Caco-2 (cell line): ENCODE results near the gene IL17RB. TPM values are rescaled to one million over a fixed set of nuclear protein-coding genes. Genes with fewer than 3 reads are reported as not detected.

Experiments
- BruUV-seq: library from RNA; stranded (reverse); fragments of 400-500 nt; replicated peaks from 2 replicates; lab custom pipeline; 2021; lab: Mats Ljungman, UMichigan
- CTCF ChIA-PET: fragments of 300-600 bp; sonication (Branson Sonifier 250); formaldehyde crosslinking; loops from one replicate; lab custom pipeline; 2022; ENCODE audit warnings: antibody characterized with exemption; lab: Charles Lee
- POLR2A ChIA-PET: fragments of 300-600 bp; sonication (Branson Sonifier 250); formaldehyde crosslinking; loops from one replicate; lab custom pipeline; 2022; ENCODE audit warnings: antibody characterized with exemption; lab: Charles Lee
- DNase-seq, 2 experiments: peaks; one replicate each; pipeline versions ENCODE4 v3.0.0 to v3.0.0-alpha.2; 2020 to 2022
- H3K27me3 ChIP-seq: replicated peaks from 2 replicates; pipeline ENCODE4 v1.6.0; 2011; ENCODE audit warnings: low read length; ENCODE audit not compliant: control insufficient read depth, insufficient read depth
- H3K36me3 ChIP-seq: 2 replicates; pipeline ENCODE4 v1.5.1; 2011; ENCODE audit warnings: low read length; ENCODE audit not compliant: control insufficient read depth, insufficient read depth
- H3K4me1 ChIP-seq: fragments of 250-450 bp; sonication (Bioruptor Pico); 2 replicates; pipeline ENCODE4 v1.5.1; 2020; ENCODE audit warnings: mild to moderate bottlenecking
- H3K4me3 ChIP-seq: 2 replicates; pipeline ENCODE4 v1.5.1; 2011; ENCODE audit warnings: low read depth, mild to moderate bottlenecking, control low read depth, low read length
- H3K9me3 ChIP-seq: fragments of 250-450 bp; sonication (Bioruptor Pico); 2 replicates; pipeline ENCODE4 v1.5.1; 2020; ENCODE audit warnings: mild to moderate bottlenecking, moderate library complexity
- H3K27ac Mint-ChIP-seq: one replicate; pipeline ENCODE4 v1.8.0; 2022; ENCODE audit warnings: mixed read lengths; ENCODE audit not compliant: unreplicated experiment
- H3K27me3 Mint-ChIP-seq: one replicate; pipeline ENCODE4 v1.8.0; 2022; ENCODE audit warnings: mixed read lengths; ENCODE audit not compliant: insufficient read depth, unreplicated experiment
- H3K36me3 Mint-ChIP-seq: one replicate; pipeline ENCODE4 v1.8.0; 2022; ENCODE audit warnings: mild to moderate bottlenecking, mixed read lengths; ENCODE audit not compliant: insufficient read depth, unreplicated experiment
- H3K4me1 Mint-ChIP-seq: one replicate; pipeline ENCODE4 v1.8.0; 2022; ENCODE audit warnings: low read depth, mixed read lengths; ENCODE audit not compliant: unreplicated experiment
- H3K4me3 Mint-ChIP-seq: one replicate; pipeline ENCODE4 v1.8.0; 2022; ENCODE audit warnings: mild to moderate bottlenecking, moderate library complexity, mixed read lengths; ENCODE audit not compliant: unreplicated experiment
- H3K9me3 Mint-ChIP-seq: one replicate; pipeline ENCODE4 v1.8.0; 2022; ENCODE audit warnings: mixed read lengths; ENCODE audit not compliant: unreplicated experiment
- intact Hi-C: fragments of 100-400 bp; cut with micrococcal nuclease; formaldehyde crosslinking; loops from one replicate; pipeline ENCODE4 v1.10.0; 2022; ENCODE audit not compliant: unreplicated experiment
- total RNA-seq: library from RNA; stranded (reverse); gene quantifications from 2 replicates; pipeline ENCODE4 v1.2.3, GENCODE V29; 2022
- TF ChIP-seq, protein P1 (sequence below), 2 experiments: fragments of 200-600 bp in 1 of 2; IDR thresholded peaks; 1 replicate in 1 of 2; 2 replicates in 1 of 2; pipeline versions ENCODE4 v1.5.1 to v1.8.0; 2011 to 2022; ENCODE audit warnings: antibody characterized with exemption in 1 of 2, control low read depth in 1 of 2, inconsistent platforms in 1 of 2, low read depth in 1 of 2, low read length in 1 of 2, mild to moderate bottlenecking in 1 of 2, moderate library complexity in 1 of 2; ENCODE audit not compliant: insufficient read depth in 1 of 2, severe bottlenecking in 1 of 2, unreplicated experiment in 1 of 2

IL17RB gene
- total RNA-seq, 1 experiment from 2014 or later = 27.5 TPM

DNA sequence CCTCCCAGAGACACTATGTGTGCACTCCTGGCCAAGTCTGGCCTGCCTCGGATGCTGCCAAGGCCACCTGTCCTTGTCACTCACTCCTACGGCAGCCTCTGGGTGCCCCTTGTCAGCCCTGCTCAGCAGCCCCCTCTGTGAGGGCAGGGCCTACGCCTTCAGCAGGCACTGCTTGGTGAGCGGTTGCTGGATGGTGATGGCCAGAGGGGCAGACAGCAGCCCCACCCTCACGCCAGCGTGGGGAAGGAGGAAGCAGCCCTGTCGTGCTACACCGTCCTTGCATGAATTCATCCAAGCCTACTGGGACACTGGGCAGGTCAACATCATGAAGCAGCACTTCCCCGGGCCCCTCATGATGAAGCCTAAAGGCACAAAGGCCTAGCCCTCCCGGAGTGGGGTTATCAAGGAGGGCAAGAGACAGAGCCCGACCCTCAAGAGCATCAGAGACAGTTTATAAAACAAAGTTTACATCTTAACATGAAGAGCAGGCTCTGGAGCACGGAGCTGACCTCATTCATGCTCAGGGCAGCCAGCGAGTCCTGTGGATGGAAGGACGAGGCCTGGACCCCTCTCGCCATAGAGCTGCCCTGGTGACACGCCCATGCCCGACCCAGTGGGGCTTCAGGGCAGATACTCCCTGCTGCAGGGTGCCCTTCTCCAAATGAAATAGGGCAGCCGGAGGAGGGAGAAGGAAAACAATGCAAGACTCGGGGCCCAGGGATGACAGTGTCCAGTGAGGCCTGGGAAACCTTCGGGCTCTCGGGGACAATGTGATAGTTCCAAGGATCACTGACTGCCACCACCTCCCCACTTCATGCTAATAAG lies 25.4 kb upstream of the IL17RB start:
- BruUV-seq = no TSS peak
- ChIA-PET POLR2A (no interaction called here), CTCF (no interaction called here)
- no peaks in the 10 kb centered on the region for H3K36me3 Mint-ChIP-seq
- peaks cover 8% of the 10 kb centered on the region for H3K4me1 Mint-ChIP-seq
- no peak overlapping the region for H3K4me3 Mint-ChIP-seq
- TF ChIP-seq, protein P1, sequence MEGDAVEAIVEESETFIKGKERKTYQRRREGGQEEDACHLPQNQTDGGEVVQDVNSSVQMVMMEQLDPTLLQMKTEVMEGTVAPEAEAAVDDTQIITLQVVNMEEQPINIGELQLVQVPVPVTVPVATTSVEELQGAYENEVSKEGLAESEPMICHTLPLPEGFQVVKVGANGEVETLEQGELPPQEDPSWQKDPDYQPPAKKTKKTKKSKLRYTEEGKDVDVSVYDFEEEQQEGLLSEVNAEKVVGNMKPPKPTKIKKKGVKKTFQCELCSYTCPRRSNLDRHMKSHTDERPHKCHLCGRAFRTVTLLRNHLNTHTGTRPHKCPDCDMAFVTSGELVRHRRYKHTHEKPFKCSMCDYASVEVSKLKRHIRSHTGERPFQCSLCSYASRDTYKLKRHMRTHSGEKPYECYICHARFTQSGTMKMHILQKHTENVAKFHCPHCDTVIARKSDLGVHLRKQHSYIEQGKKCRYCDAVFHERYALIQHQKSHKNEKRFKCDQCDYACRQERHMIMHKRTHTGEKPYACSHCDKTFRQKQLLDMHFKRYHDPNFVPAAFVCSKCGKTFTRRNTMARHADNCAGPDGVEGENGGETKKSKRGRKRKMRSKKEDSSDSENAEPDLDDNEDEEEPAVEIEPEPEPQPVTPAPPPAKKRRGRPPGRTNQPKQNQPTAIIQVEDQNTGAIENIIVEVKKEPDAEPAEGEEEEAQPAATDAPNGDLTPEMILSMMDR (IDR thresholded peaks at IDR 0.05; ENCODE audit: insufficient read depth in 1 of 2, low read depth in 1 of 2, low read length in 1 of 2, severe bottlenecking in 1 of 2, unreplicated experiment in 1 of 2) = no peak
- H3K36me3 ChIP-seq = peaks cover 17% of the 10 kb centered on the region
- no peaks in the 10 kb centered on the region for H3K27me3 ChIP-seq
- no peak for DNase-seq
- H3K9me3 ChIP-seq = no peaks in the 10 kb centered on the region
- H3K4me1 ChIP-seq = 0 out of 2 replicates have a peak, but pooled peaks cover 4% of the 10 kb centered on the region
- H3K27me3 Mint-ChIP-seq = no peaks in the 10 kb centered on the region
- H3K27ac Mint-ChIP-seq = no peak overlapping the region
- no peak overlapping the region for H3K4me3 ChIP-seq
- H3K9me3 Mint-ChIP-seq = no peaks in the 10 kb centered on the region
- intact Hi-C loops = no loop called here

DNA sequence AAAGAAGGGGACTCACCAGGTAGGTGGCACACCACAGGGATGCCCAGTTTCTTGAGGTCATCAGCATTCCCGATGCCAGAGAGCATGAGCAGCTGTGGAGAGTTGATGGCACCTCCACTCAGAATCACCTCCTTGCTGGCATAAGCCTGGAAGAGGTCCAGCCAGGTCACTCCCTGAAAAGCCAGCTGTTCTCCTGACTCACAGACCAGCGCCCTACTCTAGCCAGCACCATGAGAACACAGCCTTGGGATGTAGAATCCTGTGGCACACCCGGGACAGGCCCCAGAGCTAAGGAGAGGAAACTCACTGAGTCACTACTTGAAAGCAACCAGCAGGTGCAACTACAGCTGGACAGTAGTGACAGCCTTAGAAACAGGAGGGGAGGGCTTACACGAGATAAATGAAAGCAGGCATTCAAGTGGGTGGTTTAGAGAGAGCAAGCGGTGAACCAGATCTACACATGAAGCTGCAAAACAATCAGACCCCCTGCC lies 24.7 kb upstream of the IL17RB start:
- no peaks in the 10 kb centered on the region for H3K27me3 ChIP-seq
- no peaks in the 10 kb centered on the region for H3K36me3 Mint-ChIP-seq
- intact Hi-C loops = no loop called here

GRCh38 chr3:53822331-53822741 lies 24.0 kb upstream of the IL17RB start:
- H3K4me1 Mint-ChIP-seq = peaks cover 8% of the 10 kb centered on the region
- H3K27me3 Mint-ChIP-seq = no peaks in the 10 kb centered on the region
- TF ChIP-seq, protein P1 (IDR thresholded peaks at IDR 0.05; ENCODE audit: insufficient read depth in 1 of 2, low read depth in 1 of 2, low read length in 1 of 2, severe bottlenecking in 1 of 2, unreplicated experiment in 1 of 2) = no peak
- no TSS peak for BruUV-seq
- Histone ChIP-seq H3K9me3 (no peaks in the 10 kb centered on the region), H3K4me1 (0 out of 2 replicates have a peak, but pooled peaks cover 4% of the 10 kb centered on the region), H3K36me3 (peaks cover 16% of the 10 kb centered on the region), H3K4me3 (no peak overlapping the region), H3K27me3 (no peaks in the 10 kb centered on the region)
- no peaks in the 10 kb centered on the region for H3K9me3 Mint-ChIP-seq
- H3K27ac Mint-ChIP-seq = no peak overlapping the region
- H3K4me3 Mint-ChIP-seq = no peak overlapping the region
- POLR2A ChIA-PET = no interaction called here
- no peaks in the 10 kb centered on the region for H3K36me3 Mint-ChIP-seq
- no peak for DNase-seq
- intact Hi-C loops = no loop called here
- CTCF ChIA-PET = interaction anchor here (0.6 kb wide), 1 partner anchor 273 kb away, joined by 3 read pairs; no protein-coding TSS in a partner anchor

More for the DNA sequence above, 24.7 kb upstream of the IL17RB start:
- Histone ChIP-seq H3K36me3 (peaks cover 17% of the 10 kb centered on the region), H3K4me1 (0 out of 2 replicates have a peak, but pooled peaks cover 4% of the 10 kb centered on the region), H3K4me3 (no peak overlapping the region), H3K9me3 (no peaks in the 10 kb centered on the region)
- H3K27me3 Mint-ChIP-seq = no peaks in the 10 kb centered on the region
- POLR2A ChIA-PET = no interaction called here
- no peaks in the 10 kb centered on the region for H3K9me3 Mint-ChIP-seq
- peaks cover 8% of the 10 kb centered on the region for H3K4me1 Mint-ChIP-seq
- TF ChIP-seq, protein P1 (IDR thresholded peaks at IDR 0.05; ENCODE audit: insufficient read depth in 1 of 2, low read depth in 1 of 2, low read length in 1 of 2, severe bottlenecking in 1 of 2, unreplicated experiment in 1 of 2) = no peak
- BruUV-seq = no TSS peak
- CTCF ChIA-PET = interaction anchor here (0.6 kb wide), 1 partner anchor 274 kb away, joined by 3 read pairs; no protein-coding TSS in a partner anchor
- H3K4me3 Mint-ChIP-seq = no peak overlapping the region
- DNase-seq = peak in 1 of 2 experiments; percentile 25
- H3K27ac Mint-ChIP-seq = no peak overlapping the region
